Adipose tissue (tissue), 3 donors: Measurements from ENCODE around the gene OSBPL2. TPM values are rescaled to one million over a fixed set of nuclear protein-coding genes. Genes with fewer than 3 reads are reported as not detected.

Experiments
- H3K27ac ChIP-seq: one replicate; pipeline ENCODE4 v1.5.1; 2013; ENCODE audit warnings: low read depth, low read length
- WGBS, 3 donors: extraction: QIAGEN DNeasy Blood & Tissue Kit; methylation state at CpG; one replicate each; pipeline ENCODE4 v1.1.7; 2013; 5-methylcytosine and 5-hydroxymethylcytosine counted together
- polyA plus RNA-seq, 3 donors: library from polyadenylated mRNA; stranded (reverse); fragments of 200-250 nt; gene quantifications; one replicate each; pipeline ENCODE4 v1.2.3, GENCODE V29; 2013
- donor health status: healthy with polysubstance abuse.
- donor health status: Bipolar disorder and iron deficiency.
- donor health status: healthy.

Gene OSBPL2
- polyA plus RNA-seq, 3 donors, result 12.8 to 24.5 (median 15.1) TPM

DNA sequence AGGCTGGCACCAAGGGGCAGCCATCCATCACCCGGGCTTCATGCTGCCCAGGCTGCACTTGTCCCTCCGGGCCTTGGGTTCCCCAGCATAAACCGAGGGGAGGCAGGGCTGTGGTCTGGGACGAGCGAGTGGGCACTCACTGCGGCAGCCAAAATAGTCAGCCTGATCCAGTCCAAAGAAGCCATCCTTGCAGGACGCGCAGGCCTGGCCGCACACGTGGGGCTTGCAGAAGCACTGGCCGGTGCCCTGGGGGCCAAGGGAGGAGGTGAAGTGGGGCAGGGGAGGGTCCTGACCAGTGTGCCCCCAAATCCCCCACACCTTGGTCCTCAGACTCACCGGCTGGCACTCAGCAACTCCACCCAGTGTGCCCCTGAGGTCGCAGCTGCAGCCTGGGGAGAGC is 96.6 kb downstream of the OSBPL2 start:
- 85 to 93% (median 90%) methylated on average over 11 to 13 of the region's 13 CpGs for WGBS, 3 donors
- no peak overlapping the region for H3K27ac ChIP-seq

GRCh38 chr20:62335532-62335931 is 97.2 kb downstream of the OSBPL2 start:
- WGBS, 3 donors, result 91 to 94% (median 93%) methylated on average over 6 of the region's 6 CpGs

DNA sequence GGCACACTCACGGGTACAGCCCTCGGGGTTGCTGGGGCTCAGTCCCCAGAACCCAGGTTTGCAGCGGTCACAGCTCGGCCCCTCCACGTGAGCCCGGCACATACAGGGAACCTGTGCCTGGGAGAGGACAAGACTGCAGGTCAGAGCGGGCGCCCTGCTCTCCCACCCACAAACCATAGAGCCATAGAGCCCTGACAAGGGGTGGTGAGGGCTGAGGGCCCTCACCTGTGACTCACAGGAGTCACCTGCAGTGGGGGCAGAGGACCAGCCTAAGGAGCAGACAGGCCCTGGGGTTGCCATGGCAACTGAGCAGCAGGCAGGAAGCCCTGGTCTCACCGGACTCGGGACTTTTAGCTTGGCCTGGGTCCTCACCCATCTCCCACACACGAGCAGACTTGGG is 98.0 kb downstream of the OSBPL2 start:
- 84 to 87% (median 84%) methylated on average over 11 of the region's 11 CpGs for WGBS, 3 donors
- no peak overlapping the region for H3K27ac ChIP-seq

More at GRCh38 chr20:62335532-62335931, 97.2 kb downstream of the OSBPL2 start:
- no peak overlapping the region for H3K27ac ChIP-seq

GRCh38 chr20:62336775-62337557 is 98.6 kb downstream of the OSBPL2 start:
- 93 to 95% (median 93%) methylated on average over 50 to 53 of the region's 53 CpGs for WGBS, 3 donors
- no peak overlapping the region for H3K27ac ChIP-seq

DNA sequence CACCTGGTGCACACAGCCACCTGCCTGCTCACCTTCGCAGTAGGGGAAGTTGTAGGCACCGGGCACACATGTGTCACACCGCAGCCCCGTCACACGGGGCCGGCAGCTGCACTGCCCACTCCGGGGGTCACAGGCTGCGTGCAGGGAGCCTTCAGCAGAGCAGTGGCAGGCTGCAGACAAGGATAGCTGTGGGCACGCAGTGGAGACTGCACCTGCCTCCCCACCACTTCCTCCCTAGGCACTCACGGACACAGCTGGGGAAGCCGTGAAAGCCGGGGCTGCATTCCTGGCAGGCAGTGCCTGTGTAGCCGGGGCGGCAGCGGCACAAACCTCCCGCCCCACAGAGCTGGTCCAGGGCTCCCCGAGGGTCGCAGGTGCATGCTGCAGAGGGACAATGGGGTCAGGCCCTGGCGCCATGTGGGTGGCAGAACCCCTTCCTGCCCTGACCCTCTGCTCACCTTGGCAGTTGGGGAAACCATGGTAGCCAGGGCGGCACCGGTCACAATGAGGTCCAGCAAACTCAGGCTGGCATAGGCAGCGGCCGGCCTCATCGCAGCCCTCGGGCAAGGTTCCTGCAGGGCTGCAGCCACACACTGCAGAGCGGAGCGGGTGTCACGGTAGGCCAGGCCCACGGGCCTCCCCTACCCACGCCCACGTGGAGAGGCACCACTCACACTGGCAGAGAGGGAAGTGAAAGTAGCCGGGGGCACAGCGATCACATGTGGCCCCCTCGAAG is 99.4 kb downstream of the OSBPL2 start:
- 84 to 92% (median 85%) methylated on average over 34 of the region's 34 CpGs for WGBS, 3 donors
- no peak overlapping the region for H3K27ac ChIP-seq

- WGBS, 3 donors, result 91 to 97% (median 95%) methylated on average over 16 of the region's 16 CpGs
- H3K27ac ChIP-seq, result no peak overlapping the region
Observed at GRCh38 chr20:62338294-62338620, 99.9 kb downstream of the OSBPL2 start.

GRCh38 chr20:62339647-62340062 is 101.3 kb downstream of the OSBPL2 start:
- H3K27ac ChIP-seq, result no peak overlapping the region
- 59 to 85% (median 63%) methylated on average over 14 of the region's 14 CpGs for WGBS, 3 donors

- WGBS, 3 donors, result 72 to 82% (median 80%) methylated on average over 10 of the region's 10 CpGs
- no peak overlapping the region for H3K27ac ChIP-seq
Observed at GRCh38 chr20:62342910-62343309, 104.6 kb downstream of the OSBPL2 start.

GRCh38 chr20:62344092-62344491 is 105.8 kb downstream of the OSBPL2 start:
- no peak overlapping the region for H3K27ac ChIP-seq

DNA sequence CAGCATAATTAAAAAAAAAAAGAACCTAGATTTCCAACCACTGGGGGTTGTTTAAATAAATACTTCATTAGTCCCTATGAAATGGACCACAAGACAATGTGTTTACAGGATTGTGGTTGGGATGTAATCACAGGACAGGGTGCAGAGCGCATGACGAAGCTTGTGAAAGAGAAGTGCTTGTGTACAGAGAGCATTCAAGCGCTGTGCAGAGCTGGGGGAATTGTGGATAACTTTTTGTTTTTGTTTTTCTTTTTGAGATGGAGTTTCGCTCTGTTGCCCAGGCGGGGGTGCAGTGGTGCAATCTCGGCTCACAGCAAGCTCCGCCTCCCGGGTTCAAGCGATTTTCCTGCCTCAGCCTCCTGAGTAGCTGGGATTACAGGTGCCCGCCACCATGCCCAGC is 106.5 kb downstream of the OSBPL2 start:
- 86 to 94% (median 89%) methylated on average over 10 of the region's 10 CpGs for WGBS, 3 donors

More at GRCh38 chr20:62344092-62344491, 105.8 kb downstream of the OSBPL2 start:
- 93 to 94% (median 94%) methylated on average over 5 of the region's 5 CpGs for WGBS, 3 donors

More for the DNA sequence above, 106.5 kb downstream of the OSBPL2 start:
- no peak overlapping the region for H3K27ac ChIP-seq

Other genes with a start within 250 kb of the OSBPL2 start
- gene TAF4, start 172.6 kb upstream of the OSBPL2 start, polyA plus RNA-seq, result 1 to 10 TPM; 4.5 to 5.8 (median 5.0) TPM
- gene LSM14B, start 116.0 kb upstream of the OSBPL2 start, polyA plus RNA-seq, result 10 to 100 TPM; 13.9 to 18.2 (median 16.2) TPM
- 100 to 1,000 TPM; 187 to 519 (median 266) TPM for gene PSMA7, start 95.1 kb upstream of the OSBPL2 start, polyA plus RNA-seq
- gene SS18L1, start 94.8 kb upstream of the OSBPL2 start, polyA plus RNA-seq, result 1 to 10 TPM; 4.8 to 7.2 (median 4.9) TPM
- 10 to 100 TPM; 16.9 to 22.7 (median 17.0) TPM for gene MTG2, start 55.5 kb upstream of the OSBPL2 start, polyA plus RNA-seq
- gene HRH3, start 18.2 kb upstream of the OSBPL2 start, polyA plus RNA-seq, result under 1 TPM in 1 of 3 donors, not detected in 2; 0.10 TPM
- gene ADRM1, start 64.5 kb downstream of the OSBPL2 start, polyA plus RNA-seq, result 100 to 1,000 TPM in 1 of 3 donors, 10 to 100 TPM in 2; 73.2 to 131 (median 81.4) TPM
- 100 to 1,000 TPM in 1 of 3 donors, 10 to 100 TPM in 2; 46.3 to 364 (median 81.1) TPM for gene LAMA5, start 128.8 kb downstream of the OSBPL2 start, polyA plus RNA-seq
- 1,000 to 10,000 TPM; 3,685 to 4,426 (median 4,284) TPM for gene RPS21, start 148.6 kb downstream of the OSBPL2 start, polyA plus RNA-seq
- gene CABLES2, start 168.8 kb downstream of the OSBPL2 start, polyA plus RNA-seq, result 1 to 10 TPM; 1.3 to 1.8 (median 1.6) TPM
- under 1 TPM in 2 of 3 donors, not detected in 1; 0.09 to 0.61 TPM for gene RBBP8NL, start 189.0 kb downstream of the OSBPL2 start, polyA plus RNA-seq
- under 1 TPM; 0.02 to 0.67 (median 0.65) TPM for gene GATA5, start 237.5 kb downstream of the OSBPL2 start, polyA plus RNA-seq